ENCODE measurements around the gene NPHS1. TPM values are rescaled to one million over a fixed set of nuclear protein-coding genes. Genes with fewer than 3 reads are reported as not detected.

Gene NPHS1
- total and polyA plus RNA-seq, 9 of the 15 experiments (the other 6 are each of a cell fraction or from before 2014, with no cell fraction given) = 0.01 to 0.28 (median 0.14) TPM; not detected in 5

DNA sequence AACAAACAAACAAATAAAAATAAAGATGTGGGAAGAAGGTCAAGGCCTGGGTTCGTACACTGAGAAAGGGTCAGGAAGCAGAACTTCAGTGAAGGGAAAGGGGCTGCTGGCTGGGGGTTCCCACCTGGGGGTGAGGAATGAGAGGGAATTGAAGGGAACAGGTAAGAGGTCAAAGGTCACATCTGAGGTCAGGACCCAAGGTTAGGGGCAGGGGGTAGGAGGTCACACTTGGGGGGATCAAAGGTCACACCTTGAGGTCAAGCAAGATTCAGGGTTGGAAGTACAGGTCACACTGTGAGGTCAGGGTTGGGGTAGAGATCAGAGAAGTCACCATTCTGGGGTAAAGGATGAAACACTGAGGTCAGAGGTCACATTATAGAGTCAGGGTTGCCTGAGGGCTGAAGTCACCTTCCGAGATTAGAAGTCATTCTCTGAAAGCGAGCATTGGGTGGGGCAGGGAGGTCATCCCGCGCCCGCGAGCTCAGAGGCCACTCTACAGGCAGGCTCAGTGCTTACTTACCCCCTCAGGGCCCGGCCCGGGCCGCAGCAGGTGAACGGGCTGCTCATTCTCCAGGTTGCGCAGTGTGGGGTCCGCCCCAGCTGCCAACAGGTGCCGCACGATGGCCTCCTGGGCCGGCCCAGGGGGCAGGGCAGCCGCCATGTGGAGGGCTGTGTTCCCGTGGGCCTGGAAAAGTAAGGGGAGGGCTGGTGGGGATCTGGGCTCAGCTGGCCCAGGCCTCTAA, 37.2 kb upstream of the NPHS1 start:
- H3K9ac ChIP-seq (ENCODE audit: insufficient read depth in 1 of 2, low read depth in 2 of 2, low read length in 2 of 2) = no peak overlapping the region
- FAIRE-seq = no peak
- TF ChIP-seq KDM4B (IDR thresholded peaks at IDR 0.05; ENCODE audit: borderline replicate concordance in 2 of 2, low read depth in 1 of 2) (no peak), POLR2G (IDR thresholded peaks at IDR 0.05; ENCODE audit: low read depth, low read length) (peak; percentile 47), NR2C1 (IDR thresholded peaks at IDR 0.05) (peak; percentile 93), NR2C1 (tag; IDR thresholded peaks at IDR 0.05) (peak; percentile 92), PRPF4 (IDR thresholded peaks at IDR 0.05; ENCODE audit: insufficient read depth, low read depth, low read length, poor library complexity, severe bottlenecking) (no peak), BRD9 (IDR thresholded peaks at IDR 0.05; ENCODE audit: low read depth, partially characterized antibody) (no peak), NR2C2 (CRISPR knock-in tag; IDR thresholded peaks at IDR 0.05) (peak; percentile 85; the same call in 1 of the 2 replicates), NR2C2 (tag; IDR thresholded peaks at IDR 0.05) (peak; percentile 84), ZBTB7A (IDR thresholded peaks at IDR 0.05; ENCODE audit: borderline replicate concordance, control insufficient read depth, low read depth, low read length) (peak; percentile 39; the same call in 1 of the 2 replicates), NFE2L1 (tag; IDR thresholded peaks at IDR 0.05; ENCODE audit: borderline replicate concordance, low read depth) (no peak), SAP30 (IDR thresholded peaks at IDR 0.05; ENCODE audit: borderline replicate concordance, insufficient read depth, low read depth, low read length, poor library complexity, severe bottlenecking) (no peak), SNIP1 (IDR thresholded peaks at IDR 0.05; ENCODE audit: low read depth) (no peak), FOXP1 (CRISPR knock-in tag; IDR thresholded peaks at IDR 0.05) (no peak), KDM1A (IDR thresholded peaks at IDR 0.05) (0 out of 4 replicates have a peak, but pooled peaks of 1 of the 2 experiments have one; percentile 13), ZZZ3 (IDR thresholded peaks at IDR 0.05) (no peak), MYBL2 (IDR thresholded peaks at IDR 0.05; ENCODE audit: low read depth) (no peak), MYBL2 (CRISPR knock-in tag; IDR thresholded peaks at IDR 0.05; ENCODE audit: borderline replicate concordance) (no peak)
- TF ChIP-seq, protein P1, sequence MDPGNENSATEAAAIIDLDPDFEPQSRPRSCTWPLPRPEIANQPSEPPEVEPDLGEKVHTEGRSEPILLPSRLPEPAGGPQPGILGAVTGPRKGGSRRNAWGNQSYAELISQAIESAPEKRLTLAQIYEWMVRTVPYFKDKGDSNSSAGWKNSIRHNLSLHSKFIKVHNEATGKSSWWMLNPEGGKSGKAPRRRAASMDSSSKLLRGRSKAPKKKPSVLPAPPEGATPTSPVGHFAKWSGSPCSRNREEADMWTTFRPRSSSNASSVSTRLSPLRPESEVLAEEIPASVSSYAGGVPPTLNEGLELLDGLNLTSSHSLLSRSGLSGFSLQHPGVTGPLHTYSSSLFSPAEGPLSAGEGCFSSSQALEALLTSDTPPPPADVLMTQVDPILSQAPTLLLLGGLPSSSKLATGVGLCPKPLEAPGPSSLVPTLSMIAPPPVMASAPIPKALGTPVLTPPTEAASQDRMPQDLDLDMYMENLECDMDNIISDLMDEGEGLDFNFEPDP (CRISPR knock-in tag; IDR thresholded peaks at IDR 0.05) = no peak
- TF ChIP-seq, protein P2, sequence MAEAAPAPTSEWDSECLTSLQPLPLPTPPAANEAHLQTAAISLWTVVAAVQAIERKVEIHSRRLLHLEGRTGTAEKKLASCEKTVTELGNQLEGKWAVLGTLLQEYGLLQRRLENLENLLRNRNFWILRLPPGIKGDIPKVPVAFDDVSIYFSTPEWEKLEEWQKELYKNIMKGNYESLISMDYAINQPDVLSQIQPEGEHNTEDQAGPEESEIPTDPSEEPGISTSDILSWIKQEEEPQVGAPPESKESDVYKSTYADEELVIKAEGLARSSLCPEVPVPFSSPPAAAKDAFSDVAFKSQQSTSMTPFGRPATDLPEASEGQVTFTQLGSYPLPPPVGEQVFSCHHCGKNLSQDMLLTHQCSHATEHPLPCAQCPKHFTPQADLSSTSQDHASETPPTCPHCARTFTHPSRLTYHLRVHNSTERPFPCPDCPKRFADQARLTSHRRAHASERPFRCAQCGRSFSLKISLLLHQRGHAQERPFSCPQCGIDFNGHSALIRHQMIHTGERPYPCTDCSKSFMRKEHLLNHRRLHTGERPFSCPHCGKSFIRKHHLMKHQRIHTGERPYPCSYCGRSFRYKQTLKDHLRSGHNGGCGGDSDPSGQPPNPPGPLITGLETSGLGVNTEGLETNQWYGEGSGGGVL (CRISPR knock-in tag; IDR thresholded peaks at IDR 0.05) = no peak

More for the DNA sequence above, 37.2 kb upstream of the NPHS1 start:
- Histone ChIP-seq H3K27ac (ENCODE audit: extremely low read depth, low read depth, low read length) (no peak overlapping the region), H3K4me1 (replicated peaks in 1 of 2; ENCODE audit: control insufficient read depth in 2 of 2, insufficient read depth in 2 of 2, low read length in 2 of 2) (peaks cover 0 to 5% of the 10 kb centered on the region in 2 experiments; a peak in 1 of 5 replicates), H3K9me1 (ENCODE audit: control insufficient read depth, insufficient read depth, low read length) (no peaks in the 10 kb centered on the region), H3K36me3 (ENCODE audit: control insufficient read depth, insufficient read depth, low read length) (peaks cover 38% of the 10 kb centered on the region; the same call in 2 of the 3 replicates), H2AFZ (ENCODE audit: low read depth, low read length) (no peak overlapping the region), H3K27me3 (ENCODE audit: control insufficient read depth in 2 of 2, insufficient read depth in 2 of 2, low read length in 2 of 2) (no peaks in the 10 kb centered on the region), H3K4me2 (ENCODE audit: insufficient read depth, low read length) (no peak overlapping the region), H3K4me3 (no peak overlapping the region), H3K9me3 (replicated peaks; ENCODE audit: control insufficient read depth, insufficient read depth, low read depth, low read length) (no peaks in the 10 kb centered on the region), H4K20me1 (replicated peaks; ENCODE audit: control insufficient read depth, insufficient read depth, low read length) (no peaks in the 10 kb centered on the region), H3K79me2 (ENCODE audit: control insufficient read depth, insufficient read depth, low read length) (no peaks in the 10 kb centered on the region)
- ATAC-seq = no peak
- DNase-seq (ENCODE audit: extremely low read depth in 1 of 4, low spot score in 3 of 4) = no peak
- CTCF ChIA-PET (ENCODE audit: low intra/inter-chr PET ratio) = no interaction called here
- POLR2A ChIA-PET = no interaction called here
- in situ Hi-C loops (cut with MboI) (loop anchor here (5.0 kb wide), 1 partner anchor 43 kb away; no protein-coding TSS in a partner anchor), intact Hi-C loops (cut with micrococcal nuclease) (no loop called here)
- 93% methylated on average over 16 of the region's 18 CpGs for WGBS (ENCODE audit: insufficient coverage, low coverage, missing lambda C conversion rate)
- BruUV-seq (replicated peaks) = no TSS peak

All from K562 (cell line).